OCI-LY1 (cell line): Measurements from ENCODE around the gene FRMD4A.

Experiments used
- CTCF ChIP-seq: fragments of 200-600 bp; sonication (generic), shearing (Covaris generic); IDR thresholded peaks from 2 replicates; pipeline ENCODE4 v1.5.1; 2017; ENCODE audit warnings: mild to moderate bottlenecking, antibody characterized with exemption, low read length, moderate library complexity, mixed read lengths
- EZH2 ChIP-seq: fragments of 200-600 bp; sonication (generic), shearing (Covaris generic); IDR thresholded peaks from 2 replicates; pipeline ENCODE4 v1.8.0; 2017; ENCODE audit warnings: borderline replicate concordance, mixed run types, mild to moderate bottlenecking, antibody characterized with exemption, low read length, moderate library complexity, mixed read lengths

GRCh38 chr10:14240253-14241189, 90.2 kb downstream of the FRMD4A start:
- TF ChIP-seq CTCF = no peak
- no peak for TF ChIP-seq EZH2
